ENCODE data around the gene AIP.

DNA sequence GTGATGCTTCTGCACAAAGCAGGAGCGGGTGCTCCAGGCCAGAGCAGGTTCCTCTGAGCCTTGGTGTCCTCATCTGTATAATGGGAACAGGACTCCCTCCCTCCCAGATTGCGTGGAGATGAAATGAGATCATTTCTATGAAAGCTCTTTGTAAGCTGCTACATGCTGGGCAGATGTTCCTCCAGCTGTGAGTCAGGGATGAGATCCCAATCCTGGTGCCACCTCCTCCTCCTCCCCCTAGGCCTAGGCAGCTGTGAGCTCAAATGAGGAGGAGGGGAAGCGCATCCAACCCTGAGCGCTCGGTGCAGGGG is 47.4 kb downstream of the AIP start:
- TF ChIP-seq, protein P1, sequence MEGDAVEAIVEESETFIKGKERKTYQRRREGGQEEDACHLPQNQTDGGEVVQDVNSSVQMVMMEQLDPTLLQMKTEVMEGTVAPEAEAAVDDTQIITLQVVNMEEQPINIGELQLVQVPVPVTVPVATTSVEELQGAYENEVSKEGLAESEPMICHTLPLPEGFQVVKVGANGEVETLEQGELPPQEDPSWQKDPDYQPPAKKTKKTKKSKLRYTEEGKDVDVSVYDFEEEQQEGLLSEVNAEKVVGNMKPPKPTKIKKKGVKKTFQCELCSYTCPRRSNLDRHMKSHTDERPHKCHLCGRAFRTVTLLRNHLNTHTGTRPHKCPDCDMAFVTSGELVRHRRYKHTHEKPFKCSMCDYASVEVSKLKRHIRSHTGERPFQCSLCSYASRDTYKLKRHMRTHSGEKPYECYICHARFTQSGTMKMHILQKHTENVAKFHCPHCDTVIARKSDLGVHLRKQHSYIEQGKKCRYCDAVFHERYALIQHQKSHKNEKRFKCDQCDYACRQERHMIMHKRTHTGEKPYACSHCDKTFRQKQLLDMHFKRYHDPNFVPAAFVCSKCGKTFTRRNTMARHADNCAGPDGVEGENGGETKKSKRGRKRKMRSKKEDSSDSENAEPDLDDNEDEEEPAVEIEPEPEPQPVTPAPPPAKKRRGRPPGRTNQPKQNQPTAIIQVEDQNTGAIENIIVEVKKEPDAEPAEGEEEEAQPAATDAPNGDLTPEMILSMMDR (IDR thresholded peaks at IDR 0.05), result no peak
- TF ChIP-seq EZH2 (IDR thresholded peaks at IDR 0.05; ENCODE audit: borderline replicate concordance, insufficient read depth, low read depth, low read length, poor library complexity, severe bottlenecking), result no peak
